T47D (cell line): ENCODE results near the gene SLC35B4.
"Not testable (repeated sequence)": the region's sequence is repeated elsewhere in the genome, so short reads cannot be mapped to it uniquely, and the experiment has no call there.

Source experiments
- DNase-seq, 2 experiments: peaks; one replicate each; pipeline versions ENCODE4 v3.0.0 to v3.0.0-alpha.2; 2011 to 2012; ENCODE audit warnings: low read depth in 1 of 2, low spot score in 1 of 2
- JUND ChIP-seq: IDR thresholded peaks from 2 replicates; pipeline ENCODE4 v1.6.1; 2012; ENCODE audit warnings: low read depth
- in situ Hi-C: cut with HindIII; loops from 2 replicates; pipeline ENCODE4 v1.10.0; 2016; ENCODE audit warnings: low sequenced_read_pairs, low pct_unique_long_range_greater_than_20kb

Gene SLC35B4

DNA sequence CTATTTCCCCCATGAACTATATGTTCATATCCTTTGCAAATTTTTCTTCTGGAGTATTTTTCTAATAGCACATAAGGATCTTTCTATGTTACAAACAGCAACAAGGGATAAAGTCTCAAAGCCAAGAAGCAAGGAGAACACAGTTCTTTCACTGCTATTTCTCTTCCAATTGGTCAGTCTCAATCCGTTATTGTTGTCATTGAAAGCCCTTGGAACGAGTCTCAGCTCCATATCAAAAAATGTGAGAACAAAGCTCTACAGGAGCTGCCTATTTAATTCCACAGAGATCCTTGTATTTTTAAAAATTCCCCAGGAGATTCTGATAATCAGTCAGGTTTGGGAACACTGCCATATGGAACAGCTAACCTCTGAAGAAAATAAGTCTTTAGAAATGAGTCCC is 15.7 kb downstream of the SLC35B4 start:
- no peak for TF ChIP-seq JUND
- no peak for DNase-seq
- in situ Hi-C loops: no loop called here

DNA sequence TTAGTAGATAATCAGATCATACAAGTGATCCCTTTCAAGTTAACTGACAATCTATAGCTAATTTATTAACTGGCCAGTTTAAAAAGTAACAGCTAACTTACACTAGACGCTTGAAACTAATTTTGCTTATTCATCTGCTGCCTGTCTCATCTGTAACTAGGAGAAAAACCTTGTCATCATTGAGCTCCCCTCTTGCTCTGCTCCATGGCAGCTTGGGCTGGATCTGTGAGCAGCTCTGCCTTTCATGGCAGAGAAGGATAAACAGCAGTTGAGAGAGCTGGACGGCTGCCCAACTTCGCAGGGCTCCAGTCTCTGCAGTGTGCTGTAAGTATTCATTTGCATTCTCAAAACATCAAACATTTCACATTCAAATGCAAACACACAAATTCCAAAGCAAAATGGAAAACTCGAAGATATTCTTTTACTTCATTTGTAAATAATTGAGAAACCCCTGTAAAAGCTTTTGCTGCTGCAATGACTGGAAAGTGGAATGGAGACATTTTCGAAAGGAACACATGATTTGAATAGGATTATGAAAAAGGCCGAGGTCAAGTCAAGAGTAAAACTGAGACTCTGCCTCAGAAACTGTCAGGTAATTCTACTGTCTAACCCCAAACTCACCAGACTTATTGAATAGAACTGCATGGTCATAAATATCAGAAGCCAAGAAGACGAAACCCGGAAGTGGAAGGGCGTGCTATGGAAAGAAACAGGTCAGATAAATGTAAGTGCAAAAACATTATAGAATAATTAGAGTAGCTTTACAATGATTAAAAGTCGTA is 17.6 kb downstream of the SLC35B4 start:
- TF ChIP-seq JUND: no peak
- in situ Hi-C loops: no loop called here
- DNase-seq: no peak

DNA sequence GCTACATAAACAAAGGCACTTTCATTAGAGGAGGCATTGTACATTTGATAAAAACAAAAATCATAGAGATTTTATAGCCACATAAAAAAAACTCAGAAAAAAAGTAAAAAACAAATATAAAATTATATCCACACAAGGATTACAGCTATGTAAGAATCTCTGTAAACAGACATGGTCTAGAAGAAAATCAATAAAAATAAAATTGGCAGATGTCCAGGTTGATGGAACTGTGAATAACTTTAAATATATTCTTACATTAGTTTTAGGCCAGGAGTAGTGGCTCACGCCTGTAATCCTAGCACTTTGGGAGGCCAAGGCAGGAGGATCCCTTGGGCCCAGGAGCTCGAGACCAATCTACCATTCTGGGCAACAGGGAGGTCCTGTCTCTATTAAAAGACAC is 19.2 kb downstream of the SLC35B4 start:
- in situ Hi-C loops: no loop called here
- DNase-seq: no peak
- TF ChIP-seq JUND: no peak

DNA sequence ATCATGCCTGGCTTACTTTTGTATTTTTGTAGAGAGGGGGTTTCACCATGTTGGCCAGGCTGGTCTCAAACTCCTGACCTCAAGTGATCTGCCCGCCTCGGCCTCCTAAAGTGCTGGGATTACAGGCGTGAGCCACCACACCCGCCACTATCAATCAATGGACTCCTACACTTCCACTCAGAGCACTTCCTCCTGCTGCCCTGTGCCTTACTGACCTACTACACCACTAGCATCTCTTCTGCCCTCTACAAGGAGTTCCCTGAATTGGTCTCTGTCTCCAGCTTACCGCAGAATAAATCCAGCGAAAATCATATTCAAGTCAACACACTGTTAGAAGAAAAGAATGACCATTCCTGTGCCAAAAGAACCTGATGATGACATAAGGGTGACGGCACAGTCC is 20.7 kb downstream of the SLC35B4 start:
- in situ Hi-C loops: not testable (repeated sequence)

DNA sequence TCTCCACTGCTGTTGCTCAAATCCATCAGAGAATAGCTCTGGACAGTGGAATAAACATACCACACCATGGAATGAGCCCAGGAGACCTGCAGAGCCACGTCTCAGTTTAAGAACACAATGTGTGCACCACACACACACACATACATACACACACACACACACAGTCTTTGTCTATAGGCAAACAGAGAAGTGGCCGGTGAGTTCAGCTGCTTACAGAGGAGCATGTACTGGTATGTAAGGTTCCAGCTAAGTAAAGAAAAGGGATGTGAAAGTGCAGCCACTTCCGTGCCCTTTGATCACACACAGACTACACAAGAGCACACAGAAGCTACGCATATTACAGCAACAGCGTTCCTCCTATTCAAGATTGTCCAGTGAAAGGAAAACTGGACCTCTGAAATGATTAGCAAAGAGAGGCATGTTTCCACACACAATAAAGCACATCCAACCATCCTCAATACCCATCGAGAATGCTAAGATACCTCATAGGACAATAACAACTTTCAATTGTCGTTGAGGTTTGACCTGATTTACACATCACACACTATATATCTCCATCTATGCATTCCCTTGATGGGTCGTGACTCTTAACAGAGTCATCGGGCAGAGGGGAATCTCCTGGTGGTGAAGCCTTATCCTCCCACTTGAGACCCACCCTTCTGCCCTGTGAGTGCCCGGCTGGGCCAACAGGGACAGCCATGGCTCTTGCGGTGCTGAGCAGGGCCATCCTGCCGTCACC is 23.6 kb downstream of the SLC35B4 start:
- TF ChIP-seq JUND: no peak

More for the DNA sequence above, 20.7 kb downstream of the SLC35B4 start:
- DNase-seq: not testable (repeated sequence)

DNA sequence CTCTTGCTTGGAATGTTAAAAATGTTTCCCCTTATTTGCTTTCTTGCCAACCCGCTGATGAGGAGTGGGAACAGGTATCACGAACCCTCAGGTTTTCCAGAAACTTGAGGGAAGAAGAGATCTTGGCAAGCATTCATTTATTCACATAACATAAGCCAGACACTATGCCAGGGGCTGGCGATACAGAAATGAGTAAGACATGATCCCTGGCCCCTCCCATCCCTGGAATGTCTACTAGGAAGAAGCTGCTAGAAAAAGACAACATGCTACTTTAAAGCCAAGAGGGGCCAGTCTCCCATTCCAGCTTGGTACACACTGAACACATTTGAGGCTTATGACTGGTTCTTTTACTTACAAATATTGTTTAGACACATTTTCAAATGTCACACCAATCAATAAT is 26.4 kb downstream of the SLC35B4 start:
- TF ChIP-seq JUND: no peak
- in situ Hi-C loops: no loop called here
- DNase-seq: no peak

More for the DNA sequence above, 23.6 kb downstream of the SLC35B4 start:
- in situ Hi-C loops: no loop called here
- DNase-seq: no peak

DNA sequence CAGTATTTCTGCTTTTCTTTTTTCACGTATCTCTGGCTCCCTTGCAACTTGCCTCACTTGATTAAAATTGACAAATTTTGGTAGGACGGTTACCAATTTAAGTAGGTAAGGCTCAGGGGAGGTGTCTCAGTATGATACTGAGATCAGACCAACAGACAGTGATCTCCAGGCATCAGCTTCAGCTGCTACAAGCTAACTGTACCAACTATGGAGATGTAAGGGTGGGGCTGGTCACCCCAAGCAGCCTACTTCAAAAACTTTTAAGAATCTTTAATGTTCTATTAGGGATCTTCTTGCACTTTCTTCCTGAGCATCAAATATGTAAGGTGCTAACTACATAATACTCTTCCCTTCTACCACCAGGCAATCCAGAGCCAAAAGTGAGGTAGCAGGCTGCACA is 26.9 kb downstream of the SLC35B4 start:
- no peak for TF ChIP-seq JUND
- no peak for DNase-seq
- in situ Hi-C loops: no loop called here

DNA sequence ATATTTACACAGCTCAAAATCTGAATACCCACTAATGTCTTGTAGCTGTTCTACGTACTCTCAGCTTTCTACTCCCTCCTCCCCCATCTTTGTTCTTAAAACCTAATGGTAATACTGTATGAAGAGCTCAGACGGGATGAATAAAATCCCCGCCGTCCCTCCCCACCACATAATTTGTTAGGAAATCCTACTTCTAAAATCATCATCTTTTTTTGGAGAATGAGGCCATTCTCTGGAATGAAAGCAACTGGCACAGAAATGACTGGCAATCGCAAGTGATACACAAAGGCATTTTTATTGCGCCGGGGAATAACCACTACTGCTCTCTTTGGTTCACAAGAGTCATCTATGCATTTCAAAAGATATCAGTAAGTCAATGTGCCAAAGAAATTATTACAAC is 27.3 kb downstream of the SLC35B4 start:
- no peak for DNase-seq
- TF ChIP-seq JUND: no peak
- in situ Hi-C loops: no loop called here

DNA sequence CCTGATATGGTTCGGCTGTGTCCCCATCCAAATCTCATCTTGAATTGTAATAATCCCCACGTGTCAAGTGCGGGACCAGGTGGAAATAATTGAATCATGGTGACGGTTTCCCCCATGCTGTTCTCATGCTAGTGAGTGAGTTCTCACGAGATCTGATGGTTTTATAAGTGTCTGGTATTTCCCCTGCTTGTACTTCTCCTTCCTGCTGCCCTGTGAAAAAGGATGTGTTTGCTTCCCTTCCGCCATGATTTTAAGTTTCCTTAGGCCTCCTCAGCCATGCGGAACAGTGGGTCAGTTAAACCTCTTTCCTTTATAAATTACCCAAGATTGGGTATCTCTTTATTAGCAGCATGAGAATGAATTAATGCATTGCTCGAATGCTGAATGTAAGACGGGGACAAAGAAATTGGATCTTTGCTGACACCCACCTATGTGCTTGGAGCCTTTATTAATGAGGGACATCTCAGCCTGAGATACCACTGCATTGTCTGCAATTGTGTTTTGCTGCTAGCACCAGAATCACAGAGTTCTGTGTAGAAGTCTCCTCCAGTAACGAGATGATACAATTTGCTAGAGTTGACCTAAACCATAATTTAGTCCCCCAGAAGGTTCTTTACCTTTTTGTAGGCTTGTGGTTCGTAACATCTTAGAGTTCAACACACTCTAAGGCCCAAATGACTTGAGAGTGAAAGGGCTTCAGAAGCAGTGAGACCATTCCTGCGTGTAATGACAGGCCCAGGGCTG is 28.6 kb downstream of the SLC35B4 start:
- in situ Hi-C loops: no loop called here
- TF ChIP-seq JUND: no peak
- no peak for DNase-seq

DNA sequence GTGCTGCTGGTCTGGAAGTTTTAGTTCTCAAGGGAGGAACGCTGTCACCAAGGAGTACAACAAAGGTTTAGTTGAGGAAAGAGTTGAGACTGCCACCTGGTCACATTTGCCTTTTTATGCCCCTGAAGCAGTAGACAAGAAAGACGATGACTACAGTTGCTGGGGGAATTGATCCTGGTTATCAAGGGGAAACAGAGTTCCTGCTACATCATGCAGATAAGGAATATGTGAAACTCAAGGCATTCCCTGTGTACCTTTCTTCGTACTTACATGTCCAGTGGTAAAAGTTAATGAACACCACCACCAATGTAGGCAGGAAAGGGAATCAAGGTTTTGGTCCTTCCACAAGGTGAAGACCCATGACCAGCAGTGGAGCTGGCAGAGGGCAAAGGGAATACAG is 31.8 kb downstream of the SLC35B4 start:
- in situ Hi-C loops: no loop called here
- TF ChIP-seq JUND: no peak
- DNase-seq: no peak

DNA sequence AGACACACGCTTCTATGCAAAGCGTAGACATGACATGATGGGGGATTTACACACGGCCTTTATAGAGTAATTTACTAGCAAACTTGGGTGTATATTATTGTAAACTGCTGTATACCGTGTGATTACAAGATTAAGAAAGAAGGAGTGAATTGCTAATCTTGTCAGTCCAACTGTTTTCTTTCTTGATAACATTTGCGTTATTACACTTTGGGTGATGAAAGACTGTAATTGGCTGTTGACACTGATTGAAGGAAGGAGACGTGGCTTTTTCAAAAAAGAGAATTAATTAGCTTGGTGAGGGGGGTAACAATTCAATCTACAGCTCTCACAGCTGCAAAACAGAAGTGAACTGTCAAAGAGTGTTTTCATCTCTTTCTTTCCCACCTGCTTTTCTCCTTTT is 32.7 kb downstream of the SLC35B4 start:
- TF ChIP-seq JUND: no peak
- DNase-seq: no peak
- in situ Hi-C loops: no loop called here

DNA sequence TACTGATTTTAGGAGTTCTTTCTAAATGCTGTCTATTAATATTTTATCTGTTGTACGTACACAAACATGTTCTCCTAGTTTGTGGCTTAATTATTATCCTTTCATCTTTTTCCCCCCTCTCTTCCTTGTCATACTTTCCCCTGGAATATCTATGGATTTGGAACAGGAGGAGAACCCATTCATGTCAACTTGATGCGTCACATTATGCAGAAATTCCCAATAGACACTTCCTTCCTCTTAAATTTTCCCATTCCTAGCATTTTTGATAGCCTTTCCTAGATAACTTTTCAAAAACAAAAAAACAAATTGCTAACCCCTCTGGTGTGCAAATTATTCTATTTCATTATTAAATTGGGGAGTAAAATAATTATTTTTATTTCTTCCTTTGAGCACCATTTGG is 36.2 kb downstream of the SLC35B4 start:
- no peak for TF ChIP-seq JUND
- in situ Hi-C loops: no loop called here

DNA sequence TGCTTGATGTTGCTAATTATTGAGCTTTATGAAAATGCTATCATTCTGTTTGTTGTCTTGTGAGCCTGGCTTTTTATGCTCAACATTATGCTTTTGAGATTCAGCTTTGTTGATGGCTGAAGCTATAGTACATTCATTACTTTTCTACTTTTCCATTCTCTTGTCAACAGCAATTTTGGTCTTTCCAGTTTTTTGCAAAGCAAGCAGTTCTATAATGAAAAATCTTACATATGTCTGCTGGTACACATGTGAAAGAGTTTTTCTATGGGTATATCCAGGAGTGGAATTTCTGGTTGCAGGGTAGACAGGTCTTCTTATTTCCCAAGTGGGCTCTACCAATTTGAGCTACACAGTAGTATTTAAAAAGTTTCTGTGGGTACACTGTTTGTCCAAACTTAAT is 36.8 kb downstream of the SLC35B4 start:
- TF ChIP-seq JUND: no peak
- no peak for DNase-seq
- in situ Hi-C loops: no loop called here

More for the DNA sequence above, 36.2 kb downstream of the SLC35B4 start:
- no peak for DNase-seq
